ENCODE results near the gene SNAPC5.
"Not testable (repeated sequence)": the region's sequence is repeated elsewhere in the genome, so short reads cannot be mapped to it uniquely, and the experiment has no call there.

The SNAPC5 gene, protein sequence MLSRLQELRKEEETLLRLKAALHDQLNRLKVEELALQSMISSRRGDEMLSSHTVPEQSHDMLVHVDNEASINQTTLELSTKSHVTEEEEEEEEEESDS

DNA sequence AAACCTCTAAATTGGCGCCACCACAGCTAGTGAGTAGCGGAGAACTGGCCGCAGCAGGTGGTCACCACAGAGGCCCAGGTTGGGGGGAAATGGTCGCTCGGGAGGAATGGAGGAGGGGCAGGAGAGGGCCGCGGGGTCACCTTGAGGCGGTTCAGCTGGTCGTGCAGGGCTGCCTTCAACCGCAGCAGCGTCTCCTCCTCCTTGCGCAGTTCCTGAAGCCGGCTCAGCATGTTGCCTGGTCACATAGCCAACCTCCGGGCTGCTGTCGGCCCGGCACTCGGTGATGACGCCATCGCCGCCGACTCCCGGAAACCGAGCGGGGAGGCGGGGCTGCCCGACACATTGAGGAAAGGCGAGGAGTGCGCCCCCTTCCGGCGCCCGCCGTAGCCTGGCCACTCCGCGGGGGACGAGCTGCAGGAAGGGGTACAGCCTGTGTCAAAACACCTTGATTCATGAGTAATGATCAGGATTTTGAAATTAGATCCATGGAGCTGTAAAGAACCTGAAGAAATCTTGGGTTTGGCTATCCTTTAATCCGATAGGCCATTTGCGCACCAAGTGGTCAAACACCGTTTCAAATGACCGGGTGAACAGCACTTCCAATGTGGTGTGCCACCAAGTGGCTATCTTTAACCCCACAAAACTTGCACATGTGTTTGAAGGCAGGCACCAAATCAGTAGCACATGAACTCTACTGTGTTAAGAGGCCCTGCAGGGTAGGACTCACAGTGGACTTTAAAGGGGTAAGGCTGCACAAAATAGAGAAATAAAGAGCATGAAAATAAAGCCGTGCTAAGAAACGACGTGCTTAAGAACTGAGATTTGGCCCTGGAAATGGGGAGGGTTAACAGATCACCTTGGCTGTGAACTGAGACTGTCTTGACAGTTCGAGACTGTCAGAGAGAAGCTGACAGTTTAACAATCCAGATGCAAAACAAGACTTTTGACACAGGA lies at the start of gene SNAPC5:
TSS of gene SNAPC5 (minus strand) at position 261 of the 954 bp plus-strand sequence. CDS start at position 230, 31 bp downstream.
- peak; percentile 96 to 97 for DNase-seq

DNA sequence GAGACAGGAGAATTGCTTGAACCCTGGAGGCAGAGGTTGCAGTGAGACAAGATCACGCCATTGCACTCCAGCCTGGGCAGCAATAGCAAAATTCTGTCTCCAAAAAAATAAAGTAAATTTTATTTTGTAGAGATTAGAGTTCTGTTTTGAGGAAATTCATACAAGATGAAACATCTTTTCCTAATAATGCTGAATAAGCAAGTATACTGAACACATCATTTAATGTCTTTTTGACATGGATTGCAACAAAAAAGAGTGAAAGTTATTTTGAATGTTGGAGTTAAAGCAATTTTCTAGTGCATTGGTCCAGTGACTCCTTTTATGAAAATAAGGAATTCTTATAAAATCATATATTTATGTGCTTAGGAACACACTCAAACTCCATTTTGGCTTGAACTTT lies 47.7 kb upstream of the SNAPC5 start:
- DNase-seq = no peak

DNA sequence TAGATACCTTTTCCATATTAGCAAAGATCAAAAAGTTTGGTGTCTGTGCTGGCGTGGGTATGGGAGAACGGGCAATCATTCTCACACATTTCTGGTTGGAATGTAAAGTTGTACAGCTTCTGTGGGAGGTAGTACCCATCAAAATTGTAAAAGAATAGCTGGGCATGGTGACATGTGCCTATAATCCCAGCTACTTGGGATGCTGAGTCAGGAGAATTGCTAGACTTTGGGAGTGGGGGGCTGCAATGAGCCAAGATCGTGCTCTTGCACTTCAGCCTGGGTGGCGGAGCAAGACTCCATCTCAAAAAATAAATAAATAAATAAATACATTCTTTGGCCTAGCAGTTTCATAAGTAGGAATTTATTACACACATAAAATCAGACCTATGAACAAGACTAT lies 45.3 kb upstream of the SNAPC5 start:
- DNase-seq = no peak

DNA sequence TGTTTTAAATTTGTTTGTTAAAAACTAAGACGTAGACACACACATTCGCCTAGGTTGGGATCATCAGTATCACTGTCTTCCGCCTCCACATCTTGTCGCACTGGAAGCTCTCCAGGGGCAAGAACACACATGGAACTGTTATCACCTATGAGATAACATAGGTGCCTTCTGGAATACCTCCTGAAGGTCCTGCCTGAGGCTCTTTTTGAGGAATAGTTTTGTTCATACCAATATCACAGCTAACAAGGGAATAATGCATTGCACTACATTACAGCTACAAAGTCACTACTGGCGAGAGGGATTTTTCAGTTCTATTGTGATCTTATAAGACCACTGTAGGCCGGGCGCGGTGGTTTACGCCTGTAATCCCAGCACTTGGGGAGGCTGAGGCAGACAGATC lies 37.5 kb upstream of the SNAPC5 start:
- no peak for DNase-seq

DNA sequence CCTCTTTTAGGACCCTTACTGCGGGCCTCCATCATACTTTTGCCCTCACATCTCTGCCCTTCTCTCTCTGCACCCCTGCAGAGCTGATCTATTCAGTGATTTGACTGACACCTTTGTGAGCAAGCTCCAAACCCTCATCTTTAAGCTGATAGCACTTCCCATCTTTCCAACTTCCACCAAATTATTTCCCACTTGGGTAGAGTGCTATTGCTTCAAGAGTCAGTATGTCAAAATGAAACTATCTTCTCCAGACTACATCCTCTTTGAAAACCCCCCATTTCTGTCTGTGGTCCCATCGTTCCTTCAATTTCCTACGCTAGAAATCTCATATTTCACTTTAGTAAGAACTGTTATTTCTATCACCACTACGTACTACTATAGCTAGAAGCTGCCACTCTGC lies 27.3 kb upstream of the SNAPC5 start:
- no peak for DNase-seq

DNA sequence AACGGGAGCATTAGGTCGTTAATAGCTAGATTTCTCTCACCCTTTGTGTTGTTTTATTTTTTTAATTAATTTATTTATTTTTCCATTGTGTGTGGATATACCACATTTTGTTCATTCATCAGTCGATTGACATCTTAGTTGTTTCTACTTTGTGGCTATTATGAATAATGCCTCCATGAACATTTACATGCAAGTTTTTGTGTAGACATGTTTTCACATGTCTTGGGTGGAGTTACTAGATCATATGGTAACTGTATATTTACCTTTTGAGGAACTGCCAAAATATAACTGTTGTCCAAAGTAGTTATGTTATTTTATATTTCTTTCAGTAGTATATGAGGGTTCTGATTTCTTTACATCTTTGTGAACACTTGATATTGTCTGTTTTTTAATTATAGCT lies 26.4 kb upstream of the SNAPC5 start:
- DNase-seq = no peak

DNA sequence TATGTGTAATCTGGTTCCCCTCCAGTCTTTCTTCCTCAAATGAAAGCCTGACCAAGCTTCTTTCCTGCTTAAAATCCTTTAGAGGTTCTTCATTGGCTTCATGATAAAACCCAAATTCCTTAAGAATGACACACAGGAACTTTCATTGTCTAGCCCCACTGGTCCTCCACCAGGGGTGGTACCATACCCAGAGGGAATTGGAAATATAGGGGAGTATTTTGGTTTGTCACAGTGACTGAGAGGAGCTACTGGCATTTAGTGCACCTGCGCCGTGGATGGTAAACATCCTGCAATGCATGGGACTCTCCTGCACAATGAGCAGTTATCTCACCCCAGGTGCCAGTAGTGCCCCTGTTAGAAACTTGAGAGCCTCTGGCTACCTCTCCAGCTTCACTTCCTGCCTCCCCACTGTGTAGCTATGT lies 18.4 kb upstream of the SNAPC5 start:
- DNase-seq = no peak

DNA sequence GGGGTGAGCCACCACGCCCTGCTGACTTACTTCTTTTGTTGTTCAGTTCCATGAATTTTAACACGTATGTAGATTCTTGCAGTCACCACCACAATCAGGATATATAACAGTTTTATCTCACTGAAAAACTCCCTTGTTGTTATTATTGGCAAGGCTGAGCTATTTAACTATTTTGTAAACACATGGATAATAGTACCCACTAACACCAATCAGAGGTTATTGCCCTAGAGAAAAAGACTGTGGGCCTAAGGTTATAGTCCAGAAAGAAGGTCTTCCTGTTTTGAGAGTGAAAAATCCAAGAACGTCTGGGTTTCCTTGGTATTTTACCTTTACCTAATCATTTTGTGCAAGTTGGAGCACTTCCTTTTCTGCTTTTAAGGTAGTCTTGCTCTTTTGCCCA lies 17.0 kb upstream of the SNAPC5 start:
- DNase-seq = no peak

DNA sequence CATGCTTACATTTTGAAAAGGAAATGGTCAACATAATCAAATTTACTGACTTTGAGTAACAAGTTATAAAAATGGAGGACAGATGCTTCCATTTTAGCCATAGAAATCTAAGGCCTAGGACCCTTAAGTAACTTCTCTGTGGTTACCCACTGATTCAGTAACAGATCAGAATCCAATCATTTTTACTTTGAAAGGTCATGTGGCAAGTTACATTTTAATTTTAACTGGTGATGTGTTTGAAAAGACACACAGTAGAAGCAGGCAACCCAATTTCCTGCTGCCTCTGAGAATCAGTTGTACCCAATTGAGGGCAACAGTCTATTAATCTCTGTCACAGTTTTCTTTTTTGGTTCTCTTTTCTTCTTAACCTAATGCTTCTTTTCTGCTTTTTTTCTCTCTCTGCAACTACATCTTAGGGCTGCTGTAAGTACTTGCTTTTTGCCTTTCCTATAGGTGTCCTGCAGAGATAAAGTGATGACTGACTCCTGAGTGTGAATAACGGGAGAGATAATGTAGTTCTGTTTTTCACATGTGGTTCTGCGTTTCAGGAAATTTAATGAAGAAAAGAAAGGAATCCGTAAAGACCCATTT lies 10.8 kb upstream of the SNAPC5 start:
- DNase-seq = no peak

DNA sequence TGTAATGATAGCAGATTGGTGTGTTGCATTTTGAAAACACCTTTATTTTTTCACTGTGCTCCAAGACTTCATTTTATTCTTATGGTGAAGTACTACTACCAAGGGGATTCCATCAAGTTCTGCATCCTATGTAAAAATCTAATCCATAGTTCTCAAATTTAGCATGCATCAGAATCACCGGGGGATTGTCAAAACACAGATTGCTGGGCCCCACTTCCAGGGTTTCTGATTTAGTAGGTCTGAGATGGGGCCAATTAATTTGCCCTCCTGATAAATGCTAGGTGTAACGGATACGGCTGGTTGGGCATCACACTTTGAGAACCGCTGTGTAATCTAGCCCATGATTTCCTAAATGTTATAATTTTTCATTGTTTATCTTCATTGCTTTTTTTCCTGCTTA lies 8.3 kb upstream of the SNAPC5 start:
- DNase-seq = no peak

DNA sequence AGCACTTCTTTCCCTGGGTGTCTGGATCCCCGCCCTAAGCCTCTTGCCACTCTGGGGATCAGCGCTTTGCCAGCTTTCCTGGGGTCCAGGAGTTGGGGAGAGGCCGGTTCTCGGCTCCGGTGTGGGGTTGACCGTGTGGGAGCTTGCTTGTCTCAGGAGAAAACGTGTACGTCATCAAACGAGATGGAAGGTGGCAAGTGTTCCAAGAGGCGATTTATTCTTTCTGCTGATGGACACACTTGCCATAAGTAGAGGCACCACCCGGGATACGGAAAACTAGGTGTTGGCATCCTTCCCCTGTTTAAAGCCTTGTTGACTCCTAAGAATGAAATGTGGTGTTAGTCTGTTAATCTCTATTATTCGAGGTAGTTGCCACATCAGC lies 7.9 kb upstream of the SNAPC5 start:
- no peak for DNase-seq

DNA sequence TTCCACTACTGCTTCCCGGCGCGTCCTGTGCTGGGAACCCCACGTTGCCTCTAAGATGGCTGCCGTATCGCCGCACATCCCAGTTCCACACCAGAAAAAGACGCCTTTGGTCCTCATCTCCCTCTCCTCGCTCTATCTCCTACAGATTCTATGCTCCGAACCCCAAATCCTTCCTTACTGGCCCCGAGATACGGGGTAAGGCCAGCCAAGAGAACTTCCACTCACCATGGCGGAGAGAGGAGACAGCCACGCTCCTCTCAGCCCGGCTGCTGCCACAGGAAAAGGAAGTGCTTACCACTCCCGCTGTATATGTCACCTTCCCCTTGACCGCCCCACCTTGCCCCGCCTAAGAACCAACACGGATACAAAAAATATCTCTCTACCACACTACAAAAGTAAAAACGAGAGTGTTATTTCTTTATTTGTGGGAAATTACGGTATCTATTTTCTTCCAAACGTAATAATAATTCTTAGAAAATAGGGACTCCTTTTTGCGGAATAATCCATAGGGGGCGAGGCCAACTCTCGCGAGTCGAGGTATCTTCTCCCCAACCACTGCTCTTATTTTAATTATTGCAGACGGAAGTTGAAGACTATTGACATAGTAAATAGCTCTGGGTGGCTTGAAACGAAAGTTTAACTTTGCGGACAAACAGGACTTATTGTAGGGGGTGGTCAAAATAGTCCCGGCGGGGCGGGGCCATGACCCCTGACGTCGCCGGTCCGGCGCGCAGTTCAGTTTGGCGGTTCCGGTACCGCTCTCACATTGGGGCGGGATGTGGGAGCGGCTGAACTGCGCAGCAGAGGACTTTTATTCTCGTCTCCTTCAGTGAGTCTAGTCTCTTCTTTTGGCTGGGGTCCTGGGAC lies 7.2 kb upstream of the SNAPC5 start, which contains the start of the genes RPL4 and ZWILCH:
TSS of gene RPL4 (minus strand) at position 293 of the 867 bp plus-strand sequence. CDS start at position 228, 65 bp downstream.
TSS of gene ZWILCH (plus strand) at position 764 of the 867 bp plus-strand sequence. CDS start at position 777, 13 bp downstream.
- peak; percentile 86 to 90 for DNase-seq

DNA sequence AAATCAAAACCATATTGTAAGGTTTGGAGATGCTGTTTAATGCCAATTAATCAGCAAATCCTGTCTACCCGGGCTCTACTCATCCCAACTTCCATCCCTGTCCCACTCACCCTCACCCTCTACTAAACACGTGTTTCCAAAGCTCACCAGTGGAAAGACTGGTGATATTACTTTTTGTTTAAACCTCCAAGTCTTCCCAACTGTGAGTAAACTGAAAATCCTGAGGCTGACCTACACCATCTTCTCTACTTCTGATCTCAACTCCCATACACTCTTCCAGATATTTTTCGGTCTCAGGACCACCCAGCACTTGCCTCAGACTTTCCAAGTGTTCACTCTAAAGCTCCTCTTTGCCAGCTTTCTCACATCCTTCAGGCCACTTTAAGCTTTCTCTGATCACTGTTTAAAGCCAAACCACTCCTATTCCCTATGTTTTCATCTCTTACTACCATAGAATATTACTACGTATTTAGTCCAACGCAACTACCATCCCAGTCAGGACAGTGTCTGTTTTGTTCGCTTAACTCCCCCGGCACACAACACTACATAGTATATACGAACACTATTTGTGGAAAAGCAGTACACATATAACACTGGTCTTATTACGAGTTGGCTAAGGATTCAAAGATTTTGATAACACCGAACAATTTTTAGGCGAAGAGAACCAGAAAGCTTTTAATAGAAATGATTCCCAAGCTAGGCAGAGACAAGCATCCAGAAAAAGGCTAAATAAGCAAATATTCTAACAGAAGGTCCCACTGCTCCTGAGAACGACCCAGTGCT lies 6.4 kb upstream of the SNAPC5 start:
- peak in 1 of 2 donors; percentile 11 for DNase-seq

DNA sequence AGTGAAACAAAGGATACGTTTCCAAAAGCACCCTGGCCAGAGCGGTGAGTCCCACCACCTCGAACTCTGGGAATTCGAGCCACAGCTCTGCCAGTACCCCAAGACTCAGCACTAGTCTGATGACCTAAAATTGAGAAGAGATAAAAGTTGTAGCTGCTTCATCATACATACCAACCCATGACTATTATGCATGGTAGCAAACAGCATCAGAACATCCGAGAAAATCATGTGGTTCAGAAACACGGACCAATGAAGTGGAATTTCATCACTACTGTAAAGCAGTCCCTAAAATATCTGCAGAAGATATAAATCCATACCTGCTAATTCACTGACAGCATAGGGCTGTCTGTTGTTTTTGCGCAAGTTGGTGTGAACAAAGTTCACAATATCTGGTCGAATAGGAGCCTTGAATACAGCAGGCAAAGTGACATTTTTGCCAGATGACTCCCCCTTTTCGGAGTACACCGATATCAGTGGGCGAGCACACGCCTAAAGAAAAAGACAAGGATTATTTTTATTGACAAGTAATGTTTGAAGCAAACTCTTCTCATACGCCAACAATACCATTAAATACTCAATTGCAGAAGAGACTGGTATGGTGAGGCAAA lies 5.6 kb upstream of the SNAPC5 start:
- not testable (repeated sequence) for DNase-seq

DNA sequence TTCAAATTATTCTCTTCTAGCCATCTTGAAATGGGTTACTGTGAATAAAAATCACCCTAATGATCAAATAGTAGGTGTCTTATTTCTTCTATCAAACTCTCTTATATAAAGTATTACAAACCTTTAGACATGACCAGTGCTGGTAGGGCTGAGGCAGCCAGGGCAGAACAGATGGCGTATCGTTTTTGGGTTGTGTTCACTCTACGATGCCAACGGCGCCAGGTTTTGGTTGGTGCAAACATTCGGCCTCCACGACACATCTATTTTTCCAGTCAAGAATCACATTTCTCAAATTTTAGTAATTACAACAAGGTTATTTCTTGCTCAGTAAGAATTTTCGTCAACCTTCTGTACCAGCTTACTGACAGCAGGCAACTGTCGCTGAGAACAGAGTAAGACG lies 4.9 kb upstream of the SNAPC5 start:
- DNase-seq = peak in 1 of 2 donors; percentile 11

DNA sequence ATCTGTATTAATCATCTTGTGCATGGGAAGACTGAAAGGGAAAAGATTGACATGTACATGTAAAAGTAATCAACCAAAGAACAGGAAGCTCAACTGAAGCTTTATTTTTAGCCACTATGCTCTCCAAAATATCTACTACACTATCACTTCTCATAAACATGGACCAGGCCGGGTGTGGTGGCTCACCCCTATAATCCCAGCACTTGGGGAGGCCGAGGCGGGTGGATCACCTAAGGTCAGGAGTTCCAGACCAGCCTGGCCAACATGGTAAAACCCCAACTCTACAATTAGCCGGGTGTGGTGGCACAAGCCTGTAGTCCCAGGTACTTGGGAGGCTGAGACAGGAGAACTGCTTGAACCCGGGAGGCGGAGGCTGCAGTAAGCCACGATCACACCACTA lies 2.8 kb upstream of the SNAPC5 start:
- not testable (repeated sequence) for DNase-seq

DNA sequence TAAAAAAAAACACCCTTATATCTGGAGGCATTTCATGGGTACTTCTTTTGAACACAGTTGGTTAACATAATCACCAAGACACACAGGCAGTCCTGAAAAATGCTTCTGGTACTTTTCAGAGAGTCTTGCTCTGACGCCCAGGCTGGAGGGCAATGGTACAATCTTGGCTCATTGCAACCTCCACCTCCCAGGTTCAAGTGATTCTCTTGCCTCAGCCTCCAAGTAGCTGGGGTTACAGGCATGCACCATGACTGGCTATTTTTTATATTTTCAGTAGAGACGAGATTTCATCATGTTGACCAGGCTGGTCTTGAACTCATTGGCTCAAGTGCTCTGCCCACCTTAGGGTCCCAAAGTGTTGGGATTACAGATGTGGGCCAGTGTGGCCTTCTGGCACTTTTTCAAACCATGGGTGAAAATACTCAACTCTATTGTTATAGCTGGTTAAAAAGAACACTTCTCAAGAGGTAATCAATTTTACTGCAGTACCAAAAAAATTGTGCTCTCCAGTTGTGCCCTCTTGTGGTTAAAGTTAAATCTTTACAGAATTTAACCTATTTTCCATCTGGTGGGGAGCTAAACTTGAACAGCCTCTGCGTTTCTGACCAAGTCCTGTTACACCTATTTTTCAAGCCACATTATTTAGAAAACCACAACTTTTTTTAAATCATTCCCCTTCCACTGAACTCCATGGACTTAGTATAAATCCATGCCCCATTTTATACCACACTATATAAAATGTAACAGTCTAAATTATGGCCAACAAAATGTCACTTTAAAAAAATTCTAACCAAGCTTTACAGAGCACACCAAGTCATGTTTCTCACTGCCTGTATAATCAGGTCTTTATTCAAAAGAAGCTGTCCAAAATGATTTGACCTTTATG lies 1.2 kb upstream of the SNAPC5 start:
- peak in 1 of 2 donors; percentile 73 for DNase-seq

DNA sequence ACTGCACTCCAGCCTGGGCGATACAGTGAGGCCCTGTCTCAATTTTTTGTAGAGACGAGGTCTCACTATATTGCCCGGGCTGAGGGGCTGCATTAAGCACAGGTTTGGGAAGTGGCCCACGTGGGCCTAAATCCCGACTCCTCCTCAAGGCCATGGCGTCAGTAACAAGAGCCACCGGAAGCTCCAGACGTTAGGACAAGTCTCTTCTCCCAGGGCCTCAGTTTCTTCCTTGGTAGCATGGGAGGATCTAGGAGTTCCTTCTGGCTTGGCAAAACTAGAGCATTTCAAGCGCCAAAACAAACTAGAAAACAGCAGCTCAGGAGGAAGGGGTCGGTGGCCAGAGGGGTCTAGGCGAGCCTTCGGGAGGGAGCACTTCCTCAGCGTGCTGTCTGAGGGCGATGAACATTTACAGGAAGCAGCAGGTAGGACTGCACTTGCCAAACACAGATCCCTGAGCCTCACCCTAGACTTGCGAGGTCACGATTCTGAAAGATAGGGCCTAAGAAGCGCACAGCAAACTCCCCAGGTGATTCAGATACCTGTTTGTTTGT lies 536 bp downstream of the SNAPC5 start:
- DNase-seq = no peak

DNA sequence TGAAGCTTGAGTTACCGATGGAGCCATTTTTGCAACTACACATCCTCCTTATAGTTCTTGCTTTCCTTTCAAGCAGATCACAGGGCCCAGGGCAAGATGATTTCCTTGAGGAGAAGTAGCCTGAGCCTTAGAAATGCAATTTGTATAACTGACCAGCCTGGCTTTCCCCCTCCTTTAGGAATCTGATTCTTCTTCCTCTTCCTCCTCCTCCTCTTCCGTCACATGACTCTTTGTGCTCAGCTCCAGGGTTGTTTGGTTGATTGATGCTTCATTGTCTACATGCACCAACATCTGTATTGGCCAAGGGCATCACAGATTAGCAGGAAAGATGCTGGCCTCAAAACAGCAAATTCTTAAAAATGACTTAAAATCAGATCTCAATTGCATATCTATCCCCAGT lies 3.3 kb downstream of the SNAPC5 start:
- DNase-seq = no peak

DNA sequence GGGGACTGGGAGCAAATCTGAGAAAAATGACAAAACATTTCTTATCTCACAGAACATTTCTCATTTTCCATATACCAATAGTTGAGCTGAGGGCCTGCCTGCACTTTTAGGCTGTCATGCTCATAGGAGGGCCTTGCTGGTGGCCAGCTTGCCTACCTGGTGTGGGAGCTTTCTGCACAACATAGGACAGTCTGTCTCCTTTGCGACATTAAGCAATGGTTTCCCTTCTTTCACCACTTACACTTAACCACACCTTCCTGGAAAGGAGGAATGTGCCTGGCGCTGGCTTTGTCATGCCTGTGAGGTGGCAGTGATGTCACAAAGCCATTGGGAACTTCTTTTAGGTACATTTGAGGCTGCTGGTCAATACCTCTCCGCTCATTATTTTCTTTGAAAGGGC lies 5.7 kb downstream of the SNAPC5 start:
- no peak for DNase-seq

All from CD4-positive, alpha-beta T cell treated with Interleukin-4 for 1 hour (primary cell).